HepG2 (cell line): Measurements from ENCODE around the gene USP7. TPM values are rescaled to one million over a fixed set of nuclear protein-coding genes. Genes with fewer than 3 reads are reported as not detected.

Source experiments
- AHR ChIP-seq: IDR thresholded peaks from 2 replicates; pipeline ENCODE4 v1.6.1; 2018; ENCODE audit warnings: missing genetic modification reagents, missing compliant biosample characterization
- ASH2L ChIP-seq: fragments of 300-600, 200-600 bp; sonication (generic); IDR thresholded peaks from 2 replicates; pipeline ENCODE4 v1.7.0; 2017; ENCODE audit warnings: low read depth, mild to moderate bottlenecking, moderate library complexity, mixed read lengths, low read length; ENCODE audit not compliant: insufficient read length
- BRF2 ChIP-seq: sonication (generic); formaldehyde crosslinking; IDR thresholded peaks from 2 replicates; pipeline ENCODE4 v1.8.1; 2022; ENCODE audit warnings: mild to moderate bottlenecking, missing genetic modification reagents
- ELF4 ChIP-seq: sonication (generic); formaldehyde crosslinking; IDR thresholded peaks from 2 replicates; pipeline ENCODE4 v1.5.0; 2020; ENCODE audit warnings: missing genetic modification reagents, mild to moderate bottlenecking, moderate library complexity, borderline replicate concordance
- GTF3A ChIP-seq: sonication (generic); formaldehyde crosslinking; conservative IDR thresholded peaks from 2 replicates; pipeline ENCODE4 v1.4.0; 2020; ENCODE audit warnings: mild to moderate bottlenecking, missing genetic modification reagents
- MXI1 ChIP-seq: IDR thresholded peaks from 3 replicates; pipeline ENCODE4 v1.6.1; 2012; ENCODE audit warnings: low read depth, low read length, inconsistent platforms, borderline replicate concordance
- NFE2 ChIP-seq: sonication (generic); formaldehyde crosslinking; IDR thresholded peaks from 2 replicates; pipeline ENCODE4 v1.4.0; 2020; ENCODE audit warnings: missing genetic modification reagents
- NFIB ChIP-seq: sonication (generic); formaldehyde crosslinking; IDR thresholded peaks from 2 replicates; pipeline ENCODE4 v1.9.0; 2021; ENCODE audit warnings: missing genetic modification reagents, mild to moderate bottlenecking, borderline replicate concordance
- PHF8 ChIP-seq: sonication (generic); formaldehyde crosslinking; IDR thresholded peaks from 2 replicates; pipeline ENCODE4 v1.5.0; 2020; ENCODE audit warnings: missing genetic modification reagents
- PITX1 ChIP-seq: sonication (generic); formaldehyde crosslinking; IDR thresholded peaks from 2 replicates; pipeline ENCODE4 v1.5.1; 2020; ENCODE audit warnings: mild to moderate bottlenecking, missing genetic modification reagents
- SP4 ChIP-seq: sonication (generic); formaldehyde crosslinking; IDR thresholded peaks from 2 replicates; pipeline ENCODE4 v1.8.1; 2023; ENCODE audit warnings: mild to moderate bottlenecking, missing genetic modification reagents
- SRSF9 ChIP-seq: fragments of 200-400 bp; formaldehyde crosslinking; IDR thresholded peaks from 2 replicates; pipeline ENCODE4 v1.6.1; 2018; ENCODE audit warnings: borderline replicate concordance, mild to moderate bottlenecking, low read depth, low read length; ENCODE audit not compliant: insufficient read depth, poor library complexity, severe bottlenecking
- SUZ12 ChIP-seq: fragments of 150-350 bp; IDR thresholded peaks from 2 replicates; pipeline ENCODE4 v1.6.1; 2014; ENCODE audit warnings: low read depth, low read length
- TAF1 ChIP-seq: sonication (generic); formaldehyde crosslinking; IDR thresholded peaks from 2 replicates; pipeline ENCODE4 v1.4.0; 2020; ENCODE audit warnings: missing genetic modification reagents
- ZNF10 ChIP-seq: sonication (generic); formaldehyde crosslinking; IDR thresholded peaks from 2 replicates; pipeline ENCODE4 v1.4.0; 2020; ENCODE audit warnings: mild to moderate bottlenecking, low read depth, missing genetic modification reagents, borderline replicate concordance
- ZNF432 ChIP-seq: sonication (generic); formaldehyde crosslinking; IDR thresholded peaks from 2 replicates; pipeline ENCODE4 v1.5.0; 2020; ENCODE audit warnings: missing genetic modification reagents, mild to moderate bottlenecking, borderline replicate concordance
- ZNF546 ChIP-seq: sonication (generic); formaldehyde crosslinking; conservative IDR thresholded peaks from 2 replicates; pipeline ENCODE4 v1.8.1; 2023; ENCODE audit warnings: mild to moderate bottlenecking, missing genetic modification reagents
- ZNF598 ChIP-seq: sonication (generic); formaldehyde crosslinking; IDR thresholded peaks from 2 replicates; pipeline ENCODE4 v1.5.1; 2020; ENCODE audit warnings: mild to moderate bottlenecking, missing genetic modification reagents, borderline replicate concordance
- ZNF619 ChIP-seq: sonication (generic); formaldehyde crosslinking; IDR thresholded peaks from 2 replicates; pipeline ENCODE4 v1.4.0; 2020; ENCODE audit warnings: mild to moderate bottlenecking, missing genetic modification reagents
- polyA plus RNA-seq, 8 experiments: library from polyadenylated mRNA; depleted of rRNA in 3 of 8; stranded (reverse) in 7 of 8; unstranded in 1 of 8; fragments of >200 nt; fragmentation: Illumina TruSeq in 4 of 8; extraction: Trizol in 4 of 8; gene quantifications; 2 replicates each; pipeline versions ENCODE4 v1.2.1 to v1.2.3, GENCODE V29; 2011 to 2016; ENCODE audit warnings: low read depth in 4 of 8, missing spikeins in 1 of 8, mixed read lengths in 1 of 8; ENCODE audit not compliant: insufficient read depth in 1 of 8
- total RNA-seq, 5 experiments: library from RNA; depleted of rRNA; stranded (reverse); fragments of >200 nt; fragmentation: Illumina TruSeq; extraction: Trizol; gene quantifications; 2 replicates each; pipeline ENCODE4 v1.2.3, GENCODE V29; 2016; ENCODE audit warnings: low read depth in 1 of 5
- TF ChIP-seq, protein P1 (sequence below): sonication (generic); formaldehyde crosslinking; IDR thresholded peaks from 2 replicates; pipeline ENCODE4 v1.5.0; 2020; ENCODE audit warnings: mild to moderate bottlenecking, missing genetic modification reagents, borderline replicate concordance
- TF ChIP-seq, protein P2 (sequence below): sonication (generic); formaldehyde crosslinking; IDR thresholded peaks from 2 replicates; pipeline ENCODE4 v1.8.1; 2023; ENCODE audit warnings: mild to moderate bottlenecking, missing genetic modification reagents, borderline replicate concordance
- TF ChIP-seq, protein P3 (sequence below): sonication (generic); formaldehyde crosslinking; IDR thresholded peaks from 2 replicates; pipeline ENCODE4 v1.4.0; 2020; ENCODE audit warnings: missing genetic modification reagents, borderline replicate concordance

USP7 gene
- total and polyA plus RNA-seq, 2 of the 13 experiments (the other 11 are each of a cell fraction or from before 2014, with no cell fraction given) = 52.5 to 173 TPM

GRCh38 chr16:8866118-8866883 lies 97.4 kb downstream of the USP7 start (continued):
- TF ChIP-seq BRF2 (CRISPR knock-in tag) (no peak), ZNF432 (no peak; the same call in 1 of the 2 replicates), ZNF546 (no peak), SUZ12 (no peak), PHF8 (CRISPR knock-in tag) (peak; percentile 61), PITX1 (CRISPR knock-in tag) (peak; percentile 49; the same call in 1 of the 2 replicates), NFIB (CRISPR knock-in tag) (no peak), NFE2 (CRISPR knock-in tag) (0 out of 2 replicates have a peak, but pooled peaks have one; percentile 23), GTF3A (CRISPR knock-in tag) (no peak), SRSF9 (no peak), SP4 (no peak), ZNF598 (no peak), MXI1 (peak; percentile 97), TAF1 (peak; percentile 75), ZNF619 (CRISPR knock-in tag) (no peak), AHR (CRISPR knock-in tag) (no peak), ELF4 (CRISPR knock-in tag) (no peak), ZNF10 (CRISPR knock-in tag) (no peak), ASH2L (no peak)
- TF ChIP-seq, protein P1, sequence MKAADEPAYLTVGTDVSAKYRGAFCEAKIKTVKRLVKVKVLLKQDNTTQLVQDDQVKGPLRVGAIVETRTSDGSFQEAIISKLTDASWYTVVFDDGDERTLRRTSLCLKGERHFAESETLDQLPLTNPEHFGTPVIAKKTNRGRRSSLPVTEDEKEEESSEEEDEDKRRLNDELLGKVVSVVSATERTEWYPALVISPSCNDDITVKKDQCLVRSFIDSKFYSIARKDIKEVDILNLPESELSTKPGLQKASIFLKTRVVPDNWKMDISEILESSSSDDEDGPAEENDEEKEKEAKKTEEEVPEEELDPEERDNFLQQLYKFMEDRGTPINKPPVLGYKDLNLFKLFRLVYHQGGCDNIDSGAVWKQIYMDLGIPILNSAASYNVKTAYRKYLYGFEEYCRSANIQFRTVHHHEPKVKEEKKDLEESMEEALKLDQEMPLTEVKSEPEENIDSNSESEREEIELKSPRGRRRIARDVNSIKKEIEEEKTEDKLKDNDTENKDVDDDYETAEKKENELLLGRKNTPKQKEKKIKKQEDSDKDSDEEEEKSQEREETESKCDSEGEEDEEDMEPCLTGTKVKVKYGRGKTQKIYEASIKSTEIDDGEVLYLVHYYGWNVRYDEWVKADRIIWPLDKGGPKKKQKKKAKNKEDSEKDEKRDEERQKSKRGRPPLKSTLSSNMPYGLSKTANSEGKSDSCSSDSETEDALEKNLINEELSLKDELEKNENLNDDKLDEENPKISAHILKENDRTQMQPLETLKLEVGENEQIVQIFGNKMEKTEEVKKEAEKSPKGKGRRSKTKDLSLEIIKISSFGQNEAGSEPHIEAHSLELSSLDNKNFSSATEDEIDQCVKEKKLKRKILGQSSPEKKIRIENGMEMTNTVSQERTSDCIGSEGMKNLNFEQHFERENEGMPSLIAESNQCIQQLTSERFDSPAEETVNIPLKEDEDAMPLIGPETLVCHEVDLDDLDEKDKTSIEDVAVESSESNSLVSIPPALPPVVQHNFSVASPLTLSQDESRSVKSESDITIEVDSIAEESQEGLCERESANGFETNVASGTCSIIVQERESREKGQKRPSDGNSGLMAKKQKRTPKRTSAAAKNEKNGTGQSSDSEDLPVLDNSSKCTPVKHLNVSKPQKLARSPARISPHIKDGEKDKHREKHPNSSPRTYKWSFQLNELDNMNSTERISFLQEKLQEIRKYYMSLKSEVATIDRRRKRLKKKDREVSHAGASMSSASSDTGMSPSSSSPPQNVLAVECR (CRISPR knock-in tag) = peak; percentile 95
- TF ChIP-seq, protein P2, sequence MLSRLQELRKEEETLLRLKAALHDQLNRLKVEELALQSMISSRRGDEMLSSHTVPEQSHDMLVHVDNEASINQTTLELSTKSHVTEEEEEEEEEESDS (CRISPR knock-in tag) = no peak
- TF ChIP-seq, protein P3, sequence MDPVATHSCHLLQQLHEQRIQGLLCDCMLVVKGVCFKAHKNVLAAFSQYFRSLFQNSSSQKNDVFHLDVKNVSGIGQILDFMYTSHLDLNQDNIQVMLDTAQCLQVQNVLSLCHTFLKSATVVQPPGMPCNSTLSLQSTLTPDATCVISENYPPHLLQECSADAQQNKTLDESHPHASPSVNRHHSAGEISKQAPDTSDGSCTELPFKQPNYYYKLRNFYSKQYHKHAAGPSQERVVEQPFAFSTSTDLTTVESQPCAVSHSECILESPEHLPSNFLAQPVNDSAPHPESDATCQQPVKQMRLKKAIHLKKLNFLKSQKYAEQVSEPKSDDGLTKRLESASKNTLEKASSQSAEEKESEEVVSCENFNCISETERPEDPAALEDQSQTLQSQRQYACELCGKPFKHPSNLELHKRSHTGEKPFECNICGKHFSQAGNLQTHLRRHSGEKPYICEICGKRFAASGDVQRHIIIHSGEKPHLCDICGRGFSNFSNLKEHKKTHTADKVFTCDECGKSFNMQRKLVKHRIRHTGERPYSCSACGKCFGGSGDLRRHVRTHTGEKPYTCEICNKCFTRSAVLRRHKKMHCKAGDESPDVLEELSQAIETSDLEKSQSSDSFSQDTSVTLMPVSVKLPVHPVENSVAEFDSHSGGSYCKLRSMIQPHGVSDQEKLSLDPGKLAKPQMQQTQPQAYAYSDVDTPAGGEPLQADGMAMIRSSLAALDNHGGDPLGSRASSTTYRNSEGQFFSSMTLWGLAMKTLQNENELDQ = 0 out of 2 replicates have a peak, but pooled peaks have one; percentile 70
